Immature natural killer cell (primary cell): ENCODE measurements around the gene SAMM50. TPM values are rescaled to one million over a fixed set of nuclear protein-coding genes. Genes with fewer than 3 reads are reported as not detected.
"Not testable (repeated sequence)": the region's sequence is repeated elsewhere in the genome, so short reads cannot be mapped to it uniquely, and the experiment has no call there.

Experiments used
- DNase-seq, 3 donors: peaks; one replicate each; pipeline ENCODE4 v3.0.0; 2022; ENCODE audit warnings: mixed read lengths in 1 of 3
- H3K27ac Mint-ChIP-seq, 6 donors: one replicate each; pipeline ENCODE4 v1.8.0; 2020; ENCODE audit warnings: mixed read lengths in 6 of 6, mild to moderate bottlenecking in 5 of 6, inconsistent platforms in 4 of 6, moderate library complexity in 3 of 6
- H3K27me3 Mint-ChIP-seq, 3 donors: one replicate each; pipeline ENCODE4 v1.8.0; 2020 to 2021; ENCODE audit warnings: low read depth in 3 of 3, mild to moderate bottlenecking in 3 of 3, mixed read lengths in 3 of 3, moderate library complexity in 3 of 3, inconsistent platforms in 1 of 3
- H3K36me3 Mint-ChIP-seq, 3 donors: one replicate each; pipeline ENCODE4 v1.8.0; 2020; ENCODE audit warnings: mixed read lengths in 3 of 3, inconsistent platforms in 2 of 3, mild to moderate bottlenecking in 2 of 3
- H3K4me1 Mint-ChIP-seq, 2 donors: one replicate each; pipeline ENCODE4 v1.8.0; 2020; ENCODE audit warnings: inconsistent platforms in 2 of 2, mild to moderate bottlenecking in 2 of 2, mixed read lengths in 2 of 2, moderate library complexity in 1 of 2
- H3K4me3 Mint-ChIP-seq, 5 donors: one replicate each; pipeline ENCODE4 v1.8.0; 2020; ENCODE audit warnings: mild to moderate bottlenecking in 5 of 5, mixed read lengths in 5 of 5, inconsistent platforms in 3 of 5, moderate library complexity in 3 of 5
- H3K9me3 Mint-ChIP-seq, 6 donors: one replicate each; pipeline ENCODE4 v1.8.0; 2020; ENCODE audit warnings: mild to moderate bottlenecking in 6 of 6, mixed read lengths in 6 of 6, inconsistent platforms in 4 of 6, moderate library complexity in 3 of 6
- polyA plus RNA-seq, 3 donors: library from polyadenylated mRNA; unstranded; fragments of 300-500 nt; fragmentation: Illumina TruSeq; gene quantifications; one replicate each; pipeline ENCODE4 v1.2.3, GENCODE V29; 2021

SAMM50 gene
- polyA plus RNA-seq, 3 donors from 2014 or later = 80.6 to 88.8 (median 82.8) TPM

DNA sequence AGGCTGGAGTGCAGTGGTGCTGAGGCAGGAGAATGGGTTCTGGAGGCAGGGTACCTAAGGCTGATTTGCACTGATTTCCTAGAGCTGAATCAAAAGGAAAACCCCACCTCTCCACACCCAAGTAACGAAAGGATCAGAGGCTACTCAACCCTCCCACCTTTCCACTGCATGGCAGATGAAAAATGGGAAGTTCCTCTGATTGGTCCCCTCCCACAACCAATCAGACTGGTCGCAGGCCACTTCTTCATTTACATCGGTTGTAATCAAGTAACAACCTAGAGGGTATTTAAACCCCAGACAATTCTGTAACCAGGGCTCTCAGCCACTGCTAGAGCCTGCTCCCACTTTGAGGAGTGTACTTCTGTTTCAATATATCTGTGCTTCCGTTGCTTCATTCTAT lies 50.3 kb downstream of the SAMM50 start:
- no peak for DNase-seq
- peaks cover 0 to 16% (median 13%) of the 10 kb centered on the region in 3 donors for H3K36me3 Mint-ChIP-seq
- peaks cover 0 to 2% (median 0%) of the 10 kb centered on the region in 6 donors for H3K9me3 Mint-ChIP-seq
- no peak overlapping the region for H3K4me3 Mint-ChIP-seq
- H3K27ac Mint-ChIP-seq = no peak overlapping the region
- H3K4me1 Mint-ChIP-seq = no peaks in the 10 kb centered on the region
- peaks cover 0 to 2% (median 2%) of the 10 kb centered on the region in 3 donors for H3K27me3 Mint-ChIP-seq

GRCh38 chr22:44012162-44012561 lies 56.9 kb downstream of the SAMM50 start:
- peaks cover 0 to 2% (median 2%) of the 10 kb centered on the region in 3 donors for H3K27me3 Mint-ChIP-seq
- H3K4me1 Mint-ChIP-seq = no peaks in the 10 kb centered on the region
- no peak for DNase-seq
- no peak overlapping the region for H3K27ac Mint-ChIP-seq
- peaks cover 0 to 6% (median 5%) of the 10 kb centered on the region in 3 donors for H3K36me3 Mint-ChIP-seq
- no peak overlapping the region for H3K4me3 Mint-ChIP-seq
- no peaks in the 10 kb centered on the region for H3K9me3 Mint-ChIP-seq

DNA sequence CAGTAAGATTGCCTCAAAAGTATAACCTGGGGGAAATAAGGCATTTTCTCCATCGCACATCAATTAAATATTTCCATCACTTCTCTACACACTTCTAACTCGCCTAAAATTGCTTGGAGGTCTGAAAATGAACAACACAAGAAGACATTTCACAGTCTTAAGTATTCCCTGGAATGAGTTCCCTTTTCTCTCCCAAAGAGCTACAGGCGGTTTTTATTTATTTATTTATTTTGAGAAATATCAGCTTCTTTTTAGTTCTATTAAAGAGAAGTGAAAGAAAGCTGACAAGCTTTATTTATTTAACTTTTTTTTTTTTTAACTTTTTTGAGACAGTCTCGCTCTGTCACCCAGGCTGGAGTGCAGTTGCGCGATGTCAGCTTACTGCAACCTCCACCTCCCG lies 57.3 kb downstream of the SAMM50 start:
- DNase-seq = no peak
- Mint-ChIP-seq H3K4me3 (no peak overlapping the region), H3K36me3 (peaks cover 0 to 3% (median 2%) of the 10 kb centered on the region in 3 donors), H3K27me3 (peaks cover 0 to 2% (median 0%) of the 10 kb centered on the region in 3 donors), H3K9me3 (no peaks in the 10 kb centered on the region), H3K27ac (no peak overlapping the region), H3K4me1 (no peaks in the 10 kb centered on the region)

DNA sequence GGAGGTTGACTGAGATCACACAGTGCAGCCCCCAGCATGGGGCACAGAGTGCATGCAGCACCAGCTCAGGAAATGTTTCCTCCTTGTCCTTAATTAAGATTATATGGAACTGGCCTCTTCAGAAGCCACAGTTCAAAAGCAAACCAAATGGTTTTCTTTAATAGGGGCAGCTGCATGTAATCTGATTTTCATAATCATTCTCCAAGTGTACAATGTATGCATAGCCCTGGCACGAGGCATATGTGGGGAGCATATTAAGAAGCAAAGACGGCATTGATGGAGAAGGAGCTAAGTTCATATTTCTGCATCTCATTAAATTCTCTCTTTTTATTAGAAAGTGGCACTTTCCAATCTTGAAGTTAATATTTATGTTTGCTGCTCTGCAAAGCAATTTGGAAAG lies 59.0 kb downstream of the SAMM50 start:
- no peaks in the 10 kb centered on the region for H3K36me3 Mint-ChIP-seq
- no peak overlapping the region for H3K4me3 Mint-ChIP-seq
- no peaks in the 10 kb centered on the region for H3K9me3 Mint-ChIP-seq
- H3K4me1 Mint-ChIP-seq = no peaks in the 10 kb centered on the region
- no peak overlapping the region for H3K27ac Mint-ChIP-seq
- no peaks in the 10 kb centered on the region for H3K27me3 Mint-ChIP-seq
- no peak for DNase-seq

- not testable (repeated sequence) for H3K4me3 Mint-ChIP-seq, H3K27ac Mint-ChIP-seq, H3K9me3 Mint-ChIP-seq, DNase-seq, H3K4me1 Mint-ChIP-seq, H3K36me3 Mint-ChIP-seq, H3K27me3 Mint-ChIP-seq
Observed at GRCh38 chr22:44016586-44016985, 61.3 kb downstream of the SAMM50 start.

- H3K4me3 Mint-ChIP-seq = no peak overlapping the region
- H3K9me3 Mint-ChIP-seq = no peaks in the 10 kb centered on the region
- no peak for DNase-seq
- H3K36me3 Mint-ChIP-seq = no peaks in the 10 kb centered on the region
- H3K27me3 Mint-ChIP-seq = no peaks in the 10 kb centered on the region
- peaks cover 0 to under 1% of the 10 kb centered on the region in 2 donors for H3K4me1 Mint-ChIP-seq
- H3K27ac Mint-ChIP-seq = no peak overlapping the region
Observed at GRCh38 chr22:44018594-44018993, 63.4 kb downstream of the SAMM50 start.

GRCh38 chr22:44019416-44019815 lies 64.2 kb downstream of the SAMM50 start:
- Mint-ChIP-seq H3K4me3 (no peak overlapping the region), H3K36me3 (no peaks in the 10 kb centered on the region), H3K9me3 (no peaks in the 10 kb centered on the region), H3K4me1 (peaks cover 0 to 3% of the 10 kb centered on the region in 2 donors), H3K27ac (no peak overlapping the region), H3K27me3 (no peaks in the 10 kb centered on the region)
- DNase-seq = no peak

DNA sequence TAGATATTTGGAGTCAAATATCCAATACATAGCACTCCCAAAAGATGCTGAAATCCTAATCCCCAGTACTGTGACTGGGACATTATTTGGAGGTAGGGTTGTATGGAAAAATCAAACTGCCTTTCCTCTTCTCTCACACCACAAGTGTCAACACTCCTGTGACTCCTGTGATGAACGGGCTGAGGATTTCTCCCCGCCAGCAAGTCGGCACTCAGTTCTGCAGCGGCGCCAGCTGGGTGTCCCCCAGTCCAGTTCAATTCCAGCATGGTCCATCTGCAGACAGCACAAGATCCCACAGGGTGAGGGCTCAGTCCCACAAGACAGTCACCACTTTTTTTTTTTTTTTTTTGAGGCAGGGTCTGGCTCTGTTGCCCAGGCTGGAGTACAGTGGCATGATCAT lies 64.6 kb downstream of the SAMM50 start:
- H3K36me3 Mint-ChIP-seq = no peaks in the 10 kb centered on the region
- no peaks in the 10 kb centered on the region for H3K27me3 Mint-ChIP-seq
- no peak for DNase-seq
- no peak overlapping the region for H3K27ac Mint-ChIP-seq
- no peaks in the 10 kb centered on the region for H3K9me3 Mint-ChIP-seq
- H3K4me3 Mint-ChIP-seq = no peak overlapping the region
- H3K4me1 Mint-ChIP-seq = peaks cover 1 to 3% of the 10 kb centered on the region in 2 donors

- Mint-ChIP-seq H3K27ac (no peak overlapping the region), H3K4me1 (peaks cover 12% of the 10 kb centered on the region in 2 donors), H3K36me3 (no peaks in the 10 kb centered on the region), H3K4me3 (no peak overlapping the region), H3K9me3 (no peaks in the 10 kb centered on the region), H3K27me3 (peaks cover 0 to under 1% (median 0%) of the 10 kb centered on the region in 3 donors)
- no peak for DNase-seq
Observed at GRCh38 chr22:44020981-44021380, 65.7 kb downstream of the SAMM50 start.

DNA sequence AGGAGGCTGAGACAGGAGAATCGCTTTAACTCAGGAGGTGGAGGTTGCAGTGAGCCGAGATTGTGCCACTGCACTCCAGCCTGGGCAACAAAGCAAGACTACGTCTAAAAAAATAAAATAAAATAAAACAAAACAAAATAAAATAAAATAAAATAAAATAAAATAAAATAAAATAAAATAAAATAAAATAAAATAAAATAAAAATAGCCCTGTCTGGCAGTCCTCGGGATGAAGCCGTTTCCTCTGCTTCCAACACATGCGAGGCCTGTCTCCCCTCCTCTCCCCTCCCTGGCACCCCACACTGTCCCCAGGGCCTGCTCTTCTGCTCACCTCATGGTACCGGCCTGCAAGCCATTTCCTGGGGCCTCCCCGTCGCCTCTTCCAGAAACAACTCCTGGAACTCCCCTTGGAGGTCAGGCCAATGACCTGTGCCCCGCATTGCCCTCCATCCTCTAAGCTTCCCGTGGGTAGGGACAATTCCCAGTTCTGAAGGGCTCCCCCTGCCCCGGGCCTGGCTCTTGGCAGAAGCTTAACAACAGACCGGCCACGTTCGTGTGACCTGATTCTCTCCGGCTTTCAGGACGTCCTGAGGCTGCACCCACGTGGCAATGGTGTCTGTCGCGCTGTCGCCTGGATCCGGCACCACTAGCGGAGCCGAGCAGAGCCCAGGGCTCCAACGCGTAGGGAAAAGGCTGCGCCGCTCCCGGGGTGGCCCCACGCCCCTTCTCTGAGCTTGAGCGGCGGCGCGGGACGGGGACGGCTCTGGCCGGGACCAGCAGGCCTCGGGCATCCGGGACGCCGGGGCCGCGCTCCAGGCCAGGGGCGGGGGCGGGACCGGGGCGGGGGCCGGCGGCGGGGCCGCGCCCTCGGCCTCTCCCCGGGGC lies 68.4 kb downstream of the SAMM50 start:
- peak overlapping the region in 1 of 6 donors; percentile 67 for H3K27ac Mint-ChIP-seq
- H3K4me3 Mint-ChIP-seq = peak overlapping the region; percentile 50 to 72 (median 66)
- peaks cover 0 to 13% (median 4%) of the 10 kb centered on the region in 3 donors for H3K27me3 Mint-ChIP-seq
- peak in 1 of 3 donors; percentile 14 for DNase-seq
- no peaks in the 10 kb centered on the region for H3K9me3 Mint-ChIP-seq
- peaks cover 0 to 5% (median 0%) of the 10 kb centered on the region in 3 donors for H3K36me3 Mint-ChIP-seq
- peaks cover 28 to 29% of the 10 kb centered on the region in 2 donors for H3K4me1 Mint-ChIP-seq

DNA sequence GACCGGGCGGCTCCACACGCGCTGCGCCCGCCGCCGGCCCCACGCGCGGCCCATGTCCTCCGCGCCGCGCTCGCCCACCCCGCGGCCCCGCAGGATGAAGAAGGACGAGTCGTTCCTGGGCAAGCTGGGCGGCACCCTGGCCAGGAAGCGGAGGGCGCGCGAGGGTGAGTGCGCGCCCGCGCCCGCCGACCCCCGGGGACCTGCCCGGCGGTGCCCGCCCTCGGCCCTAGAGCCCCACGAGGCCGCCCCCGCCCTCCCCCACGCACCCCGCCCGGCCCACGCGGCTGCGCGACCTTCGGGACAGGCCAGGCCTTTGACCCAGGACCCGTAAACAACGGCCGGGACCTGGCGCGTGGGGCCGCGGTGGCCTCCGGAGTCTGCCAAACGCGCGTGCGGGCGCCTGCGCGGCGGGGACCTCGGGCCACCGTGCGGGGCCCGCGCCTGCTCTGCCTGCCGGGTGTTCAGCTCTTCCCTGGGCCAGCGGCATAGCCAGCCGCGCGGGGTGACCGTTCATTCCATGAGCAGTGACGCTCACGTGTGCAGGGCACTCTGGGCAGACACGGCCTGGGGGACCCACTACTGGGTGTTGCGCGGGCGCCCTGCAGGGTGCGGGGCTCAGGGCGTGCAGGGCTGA lies 69.2 kb downstream of the SAMM50 start, which contains the start of gene PARVB:
TSS of gene PARVB (plus strand) at position 15 of the 634 bp plus-strand sequence. CDS start at position 53, 38 bp downstream.
- Mint-ChIP-seq H3K36me3 (peaks cover 0 to 5% (median 0%) of the 10 kb centered on the region in 3 donors), H3K4me1 (peaks cover 28 to 29% of the 10 kb centered on the region in 2 donors), H3K27me3 (peaks cover 0 to 13% (median 4%) of the 10 kb centered on the region in 3 donors), H3K4me3 (peak within 1 kb of the TSS; percentile 56 to 79 (median 74)), H3K27ac (peak within 1 kb of the TSS in 3 of 6 donors; percentile 64 to 95 (median 69)), H3K9me3 (no peaks in the 10 kb centered on the region)
- DNase-seq = peak in 1 of 3 donors; percentile 20

DNA sequence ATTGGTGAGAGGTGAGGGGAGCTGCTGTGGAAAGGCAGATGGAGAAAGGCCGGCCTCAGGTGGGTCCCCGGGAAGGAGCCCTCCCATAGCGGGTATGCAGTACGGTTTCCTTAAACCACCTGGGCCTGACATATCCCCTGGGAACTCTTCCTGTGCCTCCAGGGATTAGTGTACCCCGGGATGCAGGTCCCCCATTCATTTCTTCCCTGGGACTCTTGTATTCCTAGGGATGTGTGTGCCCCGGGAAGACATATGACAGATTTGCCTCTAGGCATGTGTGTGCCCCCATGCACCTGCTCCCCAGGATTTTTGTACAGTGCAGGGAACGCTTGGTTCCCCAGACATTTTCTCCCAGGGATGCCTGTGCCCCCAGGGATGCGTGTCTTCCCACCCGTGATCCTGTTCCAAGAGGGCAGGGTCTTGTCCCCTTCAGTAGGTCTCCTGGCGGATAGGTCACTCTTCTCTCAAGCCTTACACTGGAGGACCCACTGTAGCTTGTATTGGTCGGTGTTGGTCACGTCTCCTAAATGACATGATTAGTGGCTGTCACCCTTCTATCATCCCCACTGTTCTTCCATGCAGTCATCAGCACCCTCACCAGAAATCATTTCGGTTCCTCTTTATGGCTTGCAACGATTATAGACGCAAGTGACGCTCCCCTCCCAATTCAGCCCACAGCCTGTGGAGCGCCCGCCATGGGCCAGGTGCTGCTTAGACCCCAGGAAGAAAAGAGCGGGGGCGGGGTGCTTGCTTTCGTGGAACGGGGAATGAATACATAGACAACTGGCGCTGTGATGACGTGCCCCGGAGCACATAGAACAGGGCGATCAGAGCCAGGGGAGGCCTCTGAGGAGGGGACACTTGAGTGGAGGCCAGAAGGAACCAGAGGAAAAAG lies 70.2 kb downstream of the SAMM50 start:
- Mint-ChIP-seq H3K27ac (peak overlapping the region in 4 of 6 donors; percentile 29 to 95 (median 82)), H3K9me3 (no peaks in the 10 kb centered on the region), H3K4me3 (peak overlapping the region; percentile 40 to 79 (median 65)), H3K4me1 (peaks cover 28 to 29% of the 10 kb centered on the region in 2 donors), H3K27me3 (peaks cover 1 to 13% (median 4%) of the 10 kb centered on the region in 3 donors), H3K36me3 (peaks cover 0 to 5% (median 0%) of the 10 kb centered on the region in 3 donors)
- DNase-seq = no peak

DNA sequence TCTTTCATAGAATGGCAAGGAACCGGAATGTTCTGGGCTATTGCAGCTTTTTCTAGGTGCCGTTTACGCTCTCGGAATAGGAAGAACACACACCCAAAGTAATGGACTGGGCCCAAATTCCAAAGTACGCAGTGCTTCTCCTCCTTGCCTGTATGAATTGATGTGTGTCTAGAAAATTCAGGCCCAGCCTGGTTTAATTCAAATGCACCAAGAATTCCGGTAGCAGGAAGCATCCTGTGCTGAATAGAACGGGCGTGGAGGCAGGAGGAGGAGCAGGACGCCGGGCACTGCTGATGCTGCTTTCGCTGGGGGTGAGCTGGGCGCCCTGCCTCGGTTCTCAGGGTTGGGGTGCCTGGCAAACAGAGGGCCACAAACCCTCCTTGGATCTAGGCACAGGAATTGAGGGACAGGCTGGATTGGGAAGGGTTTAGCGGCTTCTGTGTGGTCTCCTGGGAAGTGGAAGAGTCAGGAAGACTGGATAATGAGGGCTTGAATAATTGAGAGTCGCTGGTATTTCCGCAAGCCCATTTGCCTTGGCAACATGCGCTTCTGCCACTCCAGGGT lies 70.9 kb downstream of the SAMM50 start:
- Mint-ChIP-seq H3K36me3 (peaks cover 0 to 5% (median 0%) of the 10 kb centered on the region in 3 donors), H3K9me3 (no peaks in the 10 kb centered on the region), H3K4me1 (peaks cover 28 to 29% of the 10 kb centered on the region in 2 donors), H3K27me3 (peaks cover 1 to 13% (median 4%) of the 10 kb centered on the region in 3 donors), H3K4me3 (peak overlapping the region; percentile 44 to 83 (median 73)), H3K27ac (peak overlapping the region in 4 of 6 donors; percentile 85 to 95 (median 91))
- DNase-seq = no peak
